CD4-positive, alpha-beta T cell treated with Interleukin-10 for 1 hour (primary cell): Measurements from ENCODE around the gene CCNY.

Experiments
- DNase-seq: peaks from one replicate; pipeline ENCODE4 v3.0.0-alpha.2; 2020

The CCNY gene

DNA sequence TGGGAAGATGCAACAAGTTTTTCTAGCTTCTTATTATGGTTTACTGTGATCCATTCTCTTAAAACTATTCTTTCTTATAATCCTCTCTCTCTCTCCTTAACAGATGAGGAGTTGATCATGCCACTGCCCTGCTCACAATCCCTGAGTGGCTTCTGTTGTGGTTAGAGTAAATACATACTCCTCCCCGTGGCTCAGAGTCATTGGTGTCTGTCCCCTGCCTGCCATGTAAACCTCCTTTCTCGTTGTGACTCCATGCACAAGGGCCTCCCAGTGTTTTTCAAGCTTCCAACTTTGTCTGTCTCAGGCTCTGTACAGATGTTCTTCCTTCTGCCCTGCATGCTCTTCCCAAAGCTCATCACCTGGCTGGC is 20.4 kb downstream of the CCNY start:
- DNase-seq: no peak

- no peak for DNase-seq
These were observed 22.7 kb downstream of the CCNY start for GRCh38 chr10:35359056-35359455.

DNA sequence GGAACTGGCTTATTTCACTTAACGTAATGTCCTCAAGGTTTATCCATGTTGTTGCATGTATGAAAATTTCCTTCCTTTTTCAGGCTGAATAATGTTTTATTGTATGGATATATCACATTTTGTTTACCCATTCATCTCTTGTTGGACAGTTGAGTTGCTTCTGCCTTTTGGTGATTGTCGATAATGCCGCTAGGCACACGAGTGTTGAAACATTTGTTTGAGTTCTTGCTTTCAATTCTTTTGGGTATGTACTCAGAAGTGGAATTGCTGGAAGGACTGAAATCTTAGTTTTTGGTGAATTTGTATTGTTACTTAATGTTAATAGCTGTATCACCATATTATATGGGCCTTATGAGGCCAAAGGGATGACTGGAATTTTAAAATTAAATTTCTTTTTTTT is 23.6 kb downstream of the CCNY start:
- no peak for DNase-seq

GRCh38 chr10:35362701-35363350 is 26.5 kb downstream of the CCNY start:
- DNase-seq: no peak

- DNase-seq: no peak
These were observed 27.3 kb downstream of the CCNY start for GRCh38 chr10:35363587-35363986.

- no peak for DNase-seq
These were observed 28.5 kb downstream of the CCNY start for GRCh38 chr10:35364808-35365207.

- no peak for DNase-seq
These were observed 29.7 kb downstream of the CCNY start for GRCh38 chr10:35365994-35366393.

DNA sequence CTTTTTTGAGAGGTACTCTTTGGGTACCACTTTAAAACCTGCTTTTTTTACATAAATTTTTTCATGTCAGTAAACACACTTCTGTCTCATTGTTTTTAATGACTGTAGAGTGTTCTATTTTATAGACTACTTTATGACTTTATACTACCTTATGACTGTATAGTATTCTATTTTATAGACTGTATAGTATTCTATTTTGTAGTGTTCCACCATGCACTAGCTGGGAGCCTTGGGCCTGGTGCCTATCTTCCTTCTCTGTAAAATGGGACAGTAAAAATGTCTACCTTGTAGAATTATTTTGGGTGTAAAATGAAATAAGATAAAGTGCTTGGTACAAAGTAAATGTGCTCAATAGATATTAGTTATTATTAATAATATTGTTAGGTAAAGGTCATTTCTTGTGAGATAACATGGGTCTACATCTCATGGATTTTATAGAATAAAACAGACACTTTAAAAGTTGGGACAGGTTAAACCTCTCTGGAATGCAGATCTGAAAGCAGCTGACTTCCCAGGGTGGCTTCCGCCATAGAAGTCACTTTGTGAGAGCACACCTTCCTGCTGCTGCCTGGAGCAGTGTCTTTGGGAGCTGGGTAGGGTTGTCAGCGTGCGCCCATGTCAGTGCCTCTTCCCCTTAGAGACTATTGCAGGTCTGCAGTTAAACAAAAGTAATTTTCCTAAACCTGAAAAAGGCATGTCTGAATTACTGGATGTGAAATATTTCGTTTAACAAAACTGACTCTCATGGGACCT is 31.0 kb downstream of the CCNY start:
- DNase-seq: no peak

GRCh38 chr10:35367982-35368381 is 31.7 kb downstream of the CCNY start:
- no peak for DNase-seq

DNA sequence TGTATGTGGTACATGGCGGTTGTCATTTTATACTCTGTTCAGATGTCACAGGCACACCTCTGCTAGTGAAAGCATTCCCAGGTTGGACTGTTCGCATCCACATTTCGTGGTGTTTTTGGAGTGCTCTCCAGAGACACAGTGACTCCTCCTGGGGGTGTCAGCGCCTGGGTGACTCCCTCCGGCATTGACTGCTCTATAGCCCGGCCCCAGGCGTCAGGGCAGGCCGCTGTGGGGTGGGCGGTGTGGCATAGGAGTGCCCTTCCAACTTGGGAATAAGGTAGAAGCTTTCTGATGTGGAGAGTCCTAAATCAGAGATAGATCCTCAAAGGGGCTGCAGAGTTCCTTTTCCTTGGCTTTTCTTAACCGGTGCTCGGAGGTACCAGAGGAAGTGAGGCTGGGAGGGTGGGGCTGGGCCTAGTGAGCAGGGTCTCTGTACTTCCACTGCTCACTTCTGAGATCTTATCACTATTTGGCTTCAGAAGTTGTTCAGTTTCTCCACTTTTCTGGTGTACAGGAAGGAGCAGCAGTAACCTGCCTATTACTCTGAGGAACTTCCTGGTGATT is 32.3 kb downstream of the CCNY start:
- DNase-seq: no peak

GRCh38 chr10:35369049-35369611 is 32.8 kb downstream of the CCNY start:
- DNase-seq: no peak

DNA sequence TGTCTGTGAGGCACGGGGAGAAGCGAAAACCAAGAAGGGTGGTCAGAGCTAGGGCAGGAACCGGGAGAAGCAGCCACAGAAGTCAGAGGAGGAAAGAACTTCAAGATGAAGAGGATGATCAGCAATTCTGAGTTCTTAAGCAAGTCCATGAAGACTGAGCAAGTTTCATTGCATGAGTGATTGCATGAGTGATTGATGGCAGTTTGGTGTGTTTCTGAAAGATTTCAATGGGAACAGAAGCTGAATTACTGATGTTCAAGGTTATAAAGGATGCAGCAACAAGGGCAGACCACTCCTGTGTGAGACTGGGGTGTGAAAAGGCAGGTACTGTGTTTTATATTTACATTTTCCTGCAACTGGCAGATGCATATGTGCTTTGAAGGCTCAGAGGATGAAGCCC is 35.4 kb downstream of the CCNY start:
- DNase-seq: no peak

- DNase-seq: no peak
These were observed 36.0 kb downstream of the CCNY start for GRCh38 chr10:35372329-35372728.

DNA sequence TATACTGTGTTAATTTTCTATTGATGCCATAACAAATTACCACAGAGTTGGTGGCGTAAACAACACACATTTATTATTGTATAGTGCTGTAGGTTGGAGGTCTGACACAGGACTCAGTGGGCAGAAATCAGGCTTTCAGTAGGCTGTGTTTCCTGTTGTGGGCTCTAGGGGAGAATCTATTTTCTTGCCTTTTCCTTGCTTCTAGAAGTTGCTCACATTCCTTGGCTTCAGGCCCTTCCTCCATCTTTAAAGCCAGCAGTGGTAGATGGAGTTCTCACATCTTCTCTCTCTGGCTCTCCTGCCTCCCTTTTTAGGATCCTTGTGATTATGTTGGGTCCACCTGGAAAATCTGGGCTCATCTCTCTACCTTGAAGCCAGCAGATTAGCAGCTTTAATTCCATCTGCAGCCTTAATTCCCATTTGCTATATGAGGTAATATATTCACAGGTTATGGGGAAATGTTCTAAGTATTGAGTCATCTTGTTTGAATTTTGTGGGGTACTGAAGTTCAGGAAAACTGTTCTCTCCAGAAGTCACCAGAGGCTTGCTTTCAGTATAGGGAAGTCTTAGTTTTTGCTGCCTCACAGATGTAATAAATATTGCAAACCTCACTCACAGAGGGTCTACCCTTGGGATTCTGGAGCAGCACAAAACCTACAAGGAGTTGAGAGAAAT is 38.9 kb downstream of the CCNY start:
- DNase-seq: no peak

- no peak for DNase-seq
These were observed 40.9 kb downstream of the CCNY start for GRCh38 chr10:35377050-35377728.

DNA sequence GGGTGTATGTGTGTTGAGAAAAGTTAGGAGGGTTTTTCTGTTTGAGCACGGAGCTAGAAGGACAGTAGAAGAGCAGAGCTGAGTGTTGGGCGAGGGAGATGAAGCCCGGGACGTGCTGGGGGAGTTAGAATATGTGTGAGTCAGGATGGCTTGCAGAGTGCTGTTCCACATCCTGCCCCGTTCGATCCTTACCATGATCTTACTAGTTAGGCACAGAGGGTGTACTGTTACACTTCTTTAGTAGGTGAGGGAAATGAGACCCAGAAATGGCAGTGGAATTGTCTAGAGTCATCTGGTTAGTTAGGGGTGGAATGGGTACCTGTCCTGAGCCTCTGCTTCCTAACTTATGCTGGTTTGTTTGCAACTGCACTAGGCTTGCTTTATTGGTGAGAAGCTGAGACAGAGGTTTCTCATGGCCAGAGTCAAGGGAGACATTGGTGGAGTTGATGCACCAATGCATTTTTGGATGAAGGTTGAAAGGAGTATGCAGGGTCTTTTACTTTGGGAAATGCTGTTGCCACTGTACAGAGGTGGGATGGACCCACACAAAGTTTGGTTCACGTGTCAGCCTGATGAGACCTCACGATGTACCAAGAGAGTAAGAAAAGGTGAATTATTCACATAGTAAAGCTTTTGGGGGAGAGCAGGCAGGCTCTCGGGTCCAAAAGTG is 42.4 kb downstream of the CCNY start:
- DNase-seq: no peak

DNA sequence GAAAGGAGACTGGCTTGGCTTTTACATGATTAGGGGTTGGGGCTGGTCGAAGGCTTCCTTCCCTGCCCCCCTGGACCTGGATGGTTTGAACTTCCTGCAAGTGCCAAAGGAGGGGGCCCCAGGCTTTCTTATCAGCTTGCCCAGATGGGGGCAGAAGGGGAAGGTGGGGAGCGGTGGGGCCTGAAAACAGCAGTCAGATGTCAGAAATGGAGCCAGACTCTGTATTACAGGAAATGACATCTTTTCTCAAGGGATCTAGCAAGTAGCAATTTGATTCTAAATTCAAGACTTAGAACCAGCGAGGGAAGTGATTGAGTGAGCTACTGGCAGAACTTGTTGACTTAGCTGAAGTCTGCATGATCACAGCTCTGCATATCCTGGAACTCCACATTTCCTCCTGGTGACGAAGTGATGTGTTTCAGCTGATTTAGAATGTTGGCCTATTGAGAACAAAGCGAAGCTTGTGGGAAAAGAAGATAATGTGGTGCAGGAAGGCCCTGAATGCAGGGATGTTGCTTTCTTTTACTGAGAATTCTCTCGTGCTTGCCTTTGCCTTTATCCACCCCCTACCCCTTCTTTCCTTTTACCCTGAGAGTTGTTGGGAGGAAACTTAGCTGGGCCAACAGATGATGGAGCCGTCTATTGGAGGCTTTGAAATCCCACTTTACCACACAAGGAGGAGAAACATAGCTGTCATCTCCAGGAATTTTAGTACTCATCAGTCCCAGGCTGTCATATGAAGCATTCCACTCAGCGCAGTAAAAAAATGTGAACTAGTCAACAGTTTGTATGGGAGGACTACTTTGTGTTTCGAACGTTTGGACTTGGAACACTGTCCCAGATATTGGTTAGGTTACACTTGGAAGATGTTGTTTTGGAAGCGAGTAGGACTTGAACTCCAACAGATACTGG is 43.2 kb downstream of the CCNY start:
- DNase-seq: no peak

- no peak for DNase-seq
These were observed 45.8 kb downstream of the CCNY start for GRCh38 chr10:35382096-35382495.

DNA sequence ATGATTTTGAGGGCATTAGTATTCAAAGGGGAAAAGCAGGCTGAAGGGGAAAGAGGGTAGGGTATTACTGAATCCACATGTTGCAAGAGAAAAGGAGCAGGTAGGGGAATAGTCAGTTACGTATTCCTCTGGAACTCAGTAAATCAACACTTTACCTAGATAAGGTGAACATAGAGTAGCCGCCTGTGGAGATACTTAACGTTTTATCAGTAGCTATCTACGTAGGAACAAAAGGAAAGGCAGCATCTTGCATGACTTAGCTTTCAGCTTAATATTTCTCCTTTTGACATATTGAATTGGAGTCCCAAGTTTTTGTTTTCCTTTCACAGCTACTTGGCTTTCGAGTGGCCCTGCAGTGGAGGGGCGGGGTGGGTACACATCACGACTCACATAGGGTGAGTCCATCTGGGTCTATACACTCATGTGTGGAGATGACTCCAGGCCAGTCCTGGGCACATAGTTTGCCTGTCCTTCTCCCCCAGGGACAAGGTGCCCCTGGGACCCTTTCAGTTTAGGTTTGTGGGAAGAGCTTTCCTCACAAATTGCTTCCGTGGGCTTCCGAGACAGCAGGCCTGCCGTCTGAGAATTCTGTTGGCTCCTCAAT is 48.1 kb downstream of the CCNY start:
- no peak for DNase-seq

DNA sequence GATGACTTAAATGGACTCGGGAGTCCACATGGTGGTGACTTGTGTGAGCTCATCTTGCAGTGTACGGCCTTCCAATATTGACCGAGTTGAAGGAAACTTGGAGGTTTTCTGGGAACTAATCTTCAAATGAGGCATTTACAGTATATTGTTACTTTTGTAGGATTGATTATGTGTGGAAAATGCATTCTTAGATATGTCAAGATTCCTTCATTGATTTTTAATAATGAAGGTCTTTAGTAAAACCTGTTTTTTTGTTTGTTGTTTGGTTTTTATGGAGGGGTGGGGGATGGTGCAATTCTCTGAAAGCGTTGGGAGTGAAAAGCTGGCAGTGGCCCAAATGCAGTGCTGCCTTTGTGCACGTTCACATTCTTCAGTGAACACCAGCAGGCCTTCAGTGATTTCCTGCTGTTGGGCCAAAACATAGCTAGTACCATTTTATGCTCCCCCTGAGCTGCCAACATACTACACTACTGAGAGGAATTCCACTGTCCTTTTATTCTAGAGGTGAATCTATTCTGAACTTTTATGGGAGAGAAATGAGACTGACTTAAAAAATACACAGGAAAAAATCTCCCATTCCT is 50.4 kb downstream of the CCNY start:
- no peak for DNase-seq
